GM20000 (cell line): ENCODE data around the gene ADGRV1.

Experiments
- DNase-seq: peaks from one replicate; pipeline ENCODE4 v3.0.0; 2012; ENCODE audit warnings: low spot score
- TF ChIP-seq, protein P1 (sequence below): IDR thresholded peaks from 2 replicates; pipeline ENCODE4 v1.5.1; 2012; ENCODE audit warnings: mild to moderate bottlenecking, control low read depth; ENCODE audit errors: extremely low read depth, missing control alignments

The ADGRV1 gene

DNA sequence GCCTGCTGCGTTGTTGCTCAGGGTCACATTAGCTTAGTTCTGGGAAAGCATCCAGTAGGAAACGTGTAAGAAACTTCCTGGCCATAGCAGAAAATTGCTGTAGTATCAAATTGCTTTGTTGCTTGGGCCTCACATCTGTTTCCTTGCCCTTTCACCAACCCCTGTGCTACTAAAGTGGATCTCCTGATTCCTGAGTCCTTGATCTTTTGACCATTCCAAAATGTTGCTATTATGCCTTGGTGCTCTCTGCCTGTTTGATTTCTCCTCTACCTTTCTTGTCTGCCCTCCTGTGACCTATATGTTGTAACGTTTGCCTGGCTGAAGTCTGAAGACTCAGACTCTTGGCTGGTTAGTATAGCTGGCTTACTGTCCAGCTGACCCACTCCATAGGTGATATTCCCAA is 350.5 kb downstream of the ADGRV1 start:
- no peak for DNase-seq
- TF ChIP-seq, protein P1, sequence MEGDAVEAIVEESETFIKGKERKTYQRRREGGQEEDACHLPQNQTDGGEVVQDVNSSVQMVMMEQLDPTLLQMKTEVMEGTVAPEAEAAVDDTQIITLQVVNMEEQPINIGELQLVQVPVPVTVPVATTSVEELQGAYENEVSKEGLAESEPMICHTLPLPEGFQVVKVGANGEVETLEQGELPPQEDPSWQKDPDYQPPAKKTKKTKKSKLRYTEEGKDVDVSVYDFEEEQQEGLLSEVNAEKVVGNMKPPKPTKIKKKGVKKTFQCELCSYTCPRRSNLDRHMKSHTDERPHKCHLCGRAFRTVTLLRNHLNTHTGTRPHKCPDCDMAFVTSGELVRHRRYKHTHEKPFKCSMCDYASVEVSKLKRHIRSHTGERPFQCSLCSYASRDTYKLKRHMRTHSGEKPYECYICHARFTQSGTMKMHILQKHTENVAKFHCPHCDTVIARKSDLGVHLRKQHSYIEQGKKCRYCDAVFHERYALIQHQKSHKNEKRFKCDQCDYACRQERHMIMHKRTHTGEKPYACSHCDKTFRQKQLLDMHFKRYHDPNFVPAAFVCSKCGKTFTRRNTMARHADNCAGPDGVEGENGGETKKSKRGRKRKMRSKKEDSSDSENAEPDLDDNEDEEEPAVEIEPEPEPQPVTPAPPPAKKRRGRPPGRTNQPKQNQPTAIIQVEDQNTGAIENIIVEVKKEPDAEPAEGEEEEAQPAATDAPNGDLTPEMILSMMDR = no peak

DNA sequence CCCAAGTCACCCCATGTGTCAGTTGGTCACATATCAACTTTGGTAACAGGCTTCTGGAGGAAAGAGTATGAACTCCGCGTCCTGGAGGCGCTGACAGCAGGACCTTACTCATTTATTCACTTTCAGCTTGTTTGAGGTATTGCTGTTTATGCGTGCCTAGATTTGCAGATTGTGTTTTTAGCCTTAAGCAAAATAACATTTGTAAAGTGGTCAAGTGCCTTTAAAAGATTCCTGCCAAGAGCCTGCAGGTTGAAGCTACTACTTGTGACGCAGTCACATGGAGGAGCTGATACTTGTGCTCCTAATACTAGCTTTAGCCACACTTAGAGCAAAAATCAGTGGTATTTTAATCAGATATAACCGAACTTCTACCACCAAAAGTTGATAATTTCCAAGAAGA is 351.3 kb downstream of the ADGRV1 start:
- TF ChIP-seq, protein P1 = no peak
- no peak for DNase-seq

DNA sequence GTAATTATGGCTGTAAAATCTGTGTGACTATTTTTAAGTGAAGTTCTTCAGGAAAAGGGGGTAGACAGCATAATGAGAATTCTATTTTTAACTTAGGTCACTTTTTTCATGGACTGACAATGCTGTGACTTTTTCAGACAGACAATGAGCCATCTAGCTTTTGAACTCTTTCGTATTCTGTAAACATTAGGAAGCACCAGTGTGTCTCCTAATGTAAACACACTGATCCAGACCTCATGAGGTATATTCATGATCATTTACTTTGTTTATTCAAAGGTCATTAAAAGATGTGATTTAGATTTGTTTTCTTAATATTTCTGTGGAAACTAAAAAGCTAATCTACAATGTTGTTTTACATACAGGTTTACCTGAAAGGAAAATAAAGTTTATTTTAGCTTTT is 352.6 kb downstream of the ADGRV1 start:
- TF ChIP-seq, protein P1 = no peak
- DNase-seq = no peak

DNA sequence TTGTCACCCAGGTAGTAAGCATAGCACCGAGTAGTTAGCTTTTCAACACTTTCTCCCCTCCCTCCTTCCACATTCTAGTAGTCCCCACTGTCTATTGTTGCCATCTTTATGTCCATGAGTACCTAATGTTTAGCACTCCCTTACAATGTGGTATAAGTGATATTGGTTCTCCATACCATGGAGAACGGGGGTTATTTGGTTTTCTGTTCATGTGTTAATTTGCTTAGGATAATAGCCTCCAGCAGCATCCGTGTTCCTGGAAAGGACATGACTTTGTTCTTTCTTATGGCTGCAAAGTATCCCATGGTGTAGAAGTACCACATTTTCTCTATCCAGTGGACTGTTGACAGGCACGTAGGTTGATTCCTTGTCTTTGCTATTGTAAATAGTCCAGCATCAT is 353.9 kb downstream of the ADGRV1 start:
- TF ChIP-seq, protein P1 = no peak
- DNase-seq = no peak

DNA sequence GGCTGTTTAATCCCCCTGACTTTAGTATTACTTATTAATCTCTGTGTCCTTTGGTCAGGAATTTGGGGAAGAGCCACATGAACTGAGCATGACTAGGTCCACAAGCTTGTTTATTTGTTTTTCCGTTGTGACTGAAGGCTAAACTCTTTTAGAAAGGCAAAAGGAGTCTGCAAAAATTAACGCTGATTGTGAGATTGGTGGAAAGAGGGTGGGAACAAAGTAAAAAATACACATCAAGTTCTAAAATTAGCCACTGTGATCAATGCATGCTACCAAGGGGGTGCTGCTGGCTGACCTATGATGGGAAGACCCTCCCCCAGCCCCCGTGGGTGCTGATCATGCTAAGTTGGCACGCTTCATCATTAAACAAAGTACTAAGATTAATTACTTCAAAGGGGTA is 356.8 kb downstream of the ADGRV1 start:
- DNase-seq = no peak
- TF ChIP-seq, protein P1 = no peak

DNA sequence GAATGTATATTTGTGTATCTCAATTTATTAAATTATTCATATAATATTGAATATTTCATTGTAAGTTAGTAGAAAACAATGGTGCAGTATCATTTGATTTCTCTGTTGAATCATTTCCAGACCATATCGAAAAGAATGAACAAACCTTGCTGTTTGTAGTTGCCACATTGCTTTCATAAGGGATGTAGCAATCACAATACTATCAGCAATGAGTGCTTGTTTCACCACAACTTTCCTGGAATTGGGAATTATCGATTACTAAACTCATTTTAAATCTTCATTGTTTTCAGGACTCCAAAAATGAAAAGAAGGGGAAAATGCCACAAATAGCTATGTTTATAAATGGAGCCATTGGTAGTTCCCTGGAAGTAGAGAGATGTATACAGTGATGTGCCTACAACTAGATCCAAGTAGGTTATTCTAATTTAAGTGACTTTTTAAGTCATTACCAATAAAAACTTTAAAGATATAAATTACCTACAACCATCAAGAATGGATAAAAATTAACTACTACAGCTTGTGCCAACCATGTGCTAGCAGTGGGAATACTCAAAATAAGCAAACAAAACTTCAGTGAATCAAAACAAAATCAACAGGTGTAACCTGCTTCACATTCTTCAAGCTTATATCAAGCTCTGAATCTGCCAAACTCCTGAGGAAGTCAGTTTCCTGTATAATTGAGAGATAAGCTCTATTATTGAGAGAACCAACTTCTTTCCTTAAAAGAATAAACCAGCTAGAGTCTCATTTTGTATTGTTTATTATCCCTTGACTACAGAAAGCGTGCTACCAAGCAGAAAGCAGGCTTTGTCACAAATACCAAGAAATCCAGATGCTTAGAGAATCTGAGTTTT is 358.6 kb downstream of the ADGRV1 start:
- TF ChIP-seq, protein P1 = no peak
- no peak for DNase-seq

DNA sequence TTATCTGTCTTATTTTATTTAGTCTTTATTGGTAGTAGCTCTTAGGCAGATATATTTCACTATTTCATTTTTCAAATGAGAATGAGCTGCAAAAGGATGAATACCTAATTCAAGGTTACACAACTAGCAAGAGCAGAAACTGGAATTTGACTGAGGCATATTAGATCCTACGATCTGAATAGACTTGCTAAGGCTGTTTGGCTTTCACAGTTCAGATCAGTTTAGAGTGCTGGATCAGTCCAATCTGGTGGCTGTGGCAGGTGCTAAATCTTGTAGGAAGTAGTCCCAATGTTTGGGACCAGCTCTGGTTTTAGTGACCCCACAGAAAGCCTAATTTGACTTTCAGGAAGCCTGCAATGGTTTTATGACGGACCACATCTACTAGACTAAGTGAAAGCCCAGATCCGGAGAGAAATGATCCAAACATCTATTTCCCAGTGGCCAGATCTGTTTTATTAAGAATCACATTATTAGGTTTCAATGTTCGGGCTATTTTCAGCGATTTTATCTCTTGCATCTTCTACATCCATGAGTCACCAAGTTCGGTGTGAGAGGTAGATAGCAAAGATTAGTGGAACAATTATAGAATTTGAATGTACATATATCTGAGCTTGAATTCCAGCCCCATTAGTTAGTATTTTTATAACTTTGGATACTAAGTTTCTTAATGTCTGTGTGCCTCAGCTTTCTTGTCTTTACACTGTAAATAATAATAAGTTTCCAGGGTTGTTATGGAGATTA is 359.5 kb downstream of the ADGRV1 start:
- TF ChIP-seq, protein P1 = no peak
- DNase-seq = no peak
